KBM-7 (cell line): ENCODE data around the gene DYRK2.

Source experiments
- DNase-seq: peaks from one replicate; pipeline ENCODE4 v3.0.0-alpha.2; 2015
- in situ Hi-C: fragments of 300-500 bp; cut with MboI; formaldehyde crosslinking; loops from 2 replicates; pipeline ENCODE4 v1.14.3; 2020; ENCODE audit warnings: low sequenced_read_pairs, low pct_unique_long_range_greater_than_20kb, mixed read lengths

Gene DYRK2

DNA sequence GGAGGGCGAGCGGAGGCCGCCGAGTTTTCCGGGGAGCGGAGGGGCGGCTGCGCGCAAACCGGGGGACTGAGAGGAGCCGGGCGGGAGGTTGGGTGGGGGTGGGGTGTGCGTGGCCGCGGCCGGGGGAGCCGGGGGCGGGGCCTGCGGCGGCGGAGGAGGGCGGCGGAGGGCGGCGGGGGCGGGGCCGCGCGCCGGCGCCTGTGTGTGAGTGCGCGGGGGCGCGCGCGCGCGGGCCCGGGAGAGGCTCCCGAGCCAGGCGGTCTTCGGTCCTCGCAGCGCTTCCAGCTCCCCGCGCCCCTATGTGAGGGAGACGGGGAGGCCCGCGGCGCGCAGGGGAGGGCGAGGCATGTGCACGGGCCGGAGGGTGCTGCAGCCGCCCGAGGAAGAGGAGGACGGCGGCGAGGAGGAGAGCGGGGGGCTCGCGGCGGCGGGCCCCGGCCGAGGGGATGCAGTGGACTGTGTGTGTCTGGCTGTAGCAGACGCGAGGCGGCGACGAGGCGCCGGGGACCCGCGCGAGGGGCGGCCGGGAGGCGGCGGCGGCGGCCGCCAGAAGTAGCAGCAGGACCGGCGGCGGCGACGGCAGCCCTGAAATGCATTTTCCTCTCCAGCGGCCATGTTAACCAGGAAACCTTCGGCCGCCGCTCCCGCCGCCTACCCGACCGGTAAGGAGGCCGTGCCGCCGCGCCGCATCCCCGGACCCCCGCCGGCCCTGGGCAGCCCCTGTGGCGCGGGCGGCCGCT, at the start of gene DYRK2:
DYRK2 (plus strand) TSS at position 225 of the 740 bp plus-strand sequence; CDS start at position 614, 389 bp downstream.
- in situ Hi-C loops: no loop called here
- peak; percentile 76 for DNase-seq

DNA sequence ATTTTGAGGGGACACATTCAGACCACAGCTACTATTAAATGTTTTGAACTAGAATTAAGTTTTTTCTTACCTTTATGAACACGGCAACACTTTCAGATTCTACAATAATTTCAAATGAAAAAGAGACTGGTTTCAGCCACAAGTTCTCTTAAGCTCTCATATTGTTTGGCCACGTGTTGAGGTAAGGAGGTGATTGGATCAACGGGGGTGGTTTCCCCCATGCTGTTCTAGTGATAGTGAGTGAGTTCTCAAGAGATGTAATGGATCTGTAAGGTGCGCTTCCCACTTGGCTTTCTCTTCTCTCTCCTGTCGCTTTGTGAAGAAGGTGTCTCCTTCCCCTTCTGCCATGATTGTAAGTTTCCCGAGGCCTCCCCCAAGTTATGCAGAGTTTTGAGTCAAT, 48.9 kb upstream of the DYRK2 start:
- DNase-seq: no peak
- in situ Hi-C loops: no loop called here

DNA sequence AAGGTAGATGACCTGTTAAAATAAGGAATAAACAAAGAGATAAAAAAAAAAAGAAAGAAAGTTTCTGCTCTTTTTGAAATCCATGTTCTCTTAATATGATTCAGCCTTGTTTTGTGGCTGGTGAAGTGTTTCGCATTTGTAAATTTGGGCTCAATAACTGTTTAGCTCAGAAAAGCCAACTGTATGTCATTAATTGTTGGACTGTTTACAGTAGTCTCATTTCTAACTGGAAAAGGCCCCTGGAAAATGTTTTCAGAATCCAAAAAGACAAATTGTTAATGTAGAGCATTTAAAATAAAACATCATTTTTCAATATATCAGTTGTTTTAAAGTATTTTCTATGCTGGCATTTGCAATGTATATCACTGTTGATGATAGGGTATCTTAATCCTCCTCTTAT, 47.4 kb upstream of the DYRK2 start:
- no peak for DNase-seq
- in situ Hi-C loops: no loop called here

DNA sequence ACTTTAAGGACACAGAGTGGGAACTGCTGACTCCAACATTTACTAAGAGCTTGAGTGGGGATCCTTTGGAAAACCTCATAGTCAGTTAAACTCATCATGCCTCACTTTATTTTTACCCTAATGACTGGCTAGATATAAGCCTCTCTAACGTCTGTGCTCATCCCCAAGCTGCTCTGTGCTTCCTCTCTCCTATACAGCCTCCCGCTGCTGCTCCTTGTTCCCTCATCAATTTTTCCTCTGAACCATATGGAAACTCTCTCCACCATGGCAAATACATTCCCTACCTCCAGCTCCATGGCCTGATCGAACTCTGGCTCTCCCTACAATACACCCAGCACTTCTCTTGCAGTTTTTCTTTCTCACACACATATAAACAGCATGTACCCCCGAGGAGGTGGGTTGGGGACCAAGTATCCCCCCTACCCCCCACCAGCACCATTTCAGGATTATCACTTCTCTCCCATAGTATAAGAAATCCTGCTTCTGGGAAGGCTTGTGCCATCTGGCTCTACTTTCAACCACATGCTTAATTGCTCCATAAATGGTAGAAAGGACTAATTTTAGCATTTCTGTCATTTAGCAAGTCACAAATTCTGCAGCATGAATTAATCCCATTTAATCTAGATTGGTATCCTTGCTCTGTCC, 39.2 kb upstream of the DYRK2 start:
- in situ Hi-C loops: no loop called here
- DNase-seq: no peak

DNA sequence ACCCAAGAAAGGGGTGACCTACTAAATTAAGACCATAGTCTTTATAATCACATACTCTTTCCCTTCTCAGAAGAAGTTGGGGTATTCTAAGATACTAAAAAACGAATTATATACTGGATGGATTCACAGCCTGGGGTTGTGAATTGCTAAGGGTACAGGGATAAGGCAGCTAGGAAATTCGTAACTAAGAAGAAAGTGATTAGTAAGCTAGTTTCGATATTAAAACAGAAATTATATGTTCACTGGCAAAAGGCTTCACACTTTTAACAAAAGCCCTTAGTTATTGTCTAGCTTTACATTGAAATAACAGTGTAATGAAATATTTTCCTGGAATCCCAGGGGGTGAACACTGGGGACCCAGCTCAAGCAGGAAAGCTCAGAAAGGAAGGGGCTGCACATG, 35.5 kb upstream of the DYRK2 start:
- in situ Hi-C loops: no loop called here
- DNase-seq: no peak

DNA sequence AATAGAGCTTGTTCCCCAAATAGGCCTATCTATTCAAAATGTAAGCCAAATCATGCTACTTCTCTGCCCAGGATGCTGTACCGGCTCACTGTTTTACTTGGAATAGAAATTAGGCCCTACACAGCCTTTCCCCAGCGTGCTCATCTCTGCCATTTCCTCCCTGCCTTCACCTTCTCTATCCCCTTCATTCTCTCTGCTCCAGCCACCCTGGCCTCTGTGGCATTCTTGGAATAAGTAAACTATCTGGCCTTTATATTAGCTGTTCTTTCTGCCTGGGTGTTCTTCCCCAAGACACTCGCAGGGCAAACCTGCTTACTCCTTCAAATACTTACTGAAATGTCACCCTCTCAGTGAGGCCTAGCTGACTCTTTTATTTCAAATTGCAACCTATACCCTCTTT, 30.9 kb upstream of the DYRK2 start:
- in situ Hi-C loops: no loop called here
- no peak for DNase-seq

DNA sequence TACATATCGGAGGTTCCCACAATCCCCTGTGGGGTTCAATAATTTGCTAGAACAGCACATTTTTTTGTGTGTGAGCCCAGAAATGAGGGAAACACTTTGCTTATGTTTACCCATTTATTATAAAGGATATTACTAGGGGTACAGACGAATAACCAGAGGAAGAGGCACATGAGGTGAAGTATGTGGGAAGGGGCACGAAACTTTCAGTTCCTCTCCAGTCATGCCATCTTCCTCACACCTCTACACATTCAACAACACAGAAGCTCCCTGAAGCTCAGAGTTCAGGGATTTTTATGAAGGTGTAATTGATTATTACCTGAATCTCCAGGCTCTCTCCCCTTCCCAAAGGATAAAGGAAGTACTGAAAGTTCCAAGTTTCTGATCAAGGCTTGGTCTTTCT, 30.2 kb upstream of the DYRK2 start:
- in situ Hi-C loops: no loop called here
- DNase-seq: no peak

DNA sequence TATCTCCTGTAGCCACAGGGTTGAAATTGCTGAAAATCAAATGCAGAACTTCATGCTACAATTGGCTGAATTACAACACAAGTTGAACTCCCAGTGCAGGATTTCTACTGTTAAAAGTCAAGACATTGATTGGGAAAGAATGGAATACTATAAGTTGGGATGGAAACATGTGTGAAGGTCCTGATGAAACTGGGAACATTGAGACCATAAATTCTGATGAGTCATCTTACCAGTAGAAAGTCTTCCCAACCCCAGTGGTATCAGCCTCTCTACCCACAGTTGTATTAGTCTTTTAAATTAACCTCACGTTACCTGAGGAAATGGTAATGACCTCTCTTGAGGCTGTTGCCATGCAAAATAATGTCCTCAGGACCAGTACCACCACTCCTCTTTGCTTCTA, 27.4 kb upstream of the DYRK2 start:
- in situ Hi-C loops: no loop called here
- DNase-seq: no peak

DNA sequence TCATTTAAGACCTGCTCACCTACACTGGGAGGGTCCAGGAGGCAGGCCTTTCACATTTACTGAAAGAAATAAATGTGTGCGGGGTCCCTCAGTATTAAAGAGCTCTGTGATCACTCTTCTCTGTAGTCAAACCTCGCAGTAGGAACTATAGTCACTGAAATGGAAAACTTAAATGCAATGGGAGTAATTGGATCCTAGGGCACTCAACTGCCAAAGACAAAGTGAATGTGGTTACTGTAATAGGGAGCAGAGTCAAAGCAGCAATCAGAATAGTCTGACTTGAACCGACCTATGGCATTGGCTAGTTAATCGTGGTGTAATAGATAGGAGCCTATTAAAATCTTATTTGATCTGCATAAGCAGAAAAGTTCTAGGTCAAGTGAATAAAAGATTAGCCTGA, 26.6 kb upstream of the DYRK2 start:
- no peak for DNase-seq

DNA sequence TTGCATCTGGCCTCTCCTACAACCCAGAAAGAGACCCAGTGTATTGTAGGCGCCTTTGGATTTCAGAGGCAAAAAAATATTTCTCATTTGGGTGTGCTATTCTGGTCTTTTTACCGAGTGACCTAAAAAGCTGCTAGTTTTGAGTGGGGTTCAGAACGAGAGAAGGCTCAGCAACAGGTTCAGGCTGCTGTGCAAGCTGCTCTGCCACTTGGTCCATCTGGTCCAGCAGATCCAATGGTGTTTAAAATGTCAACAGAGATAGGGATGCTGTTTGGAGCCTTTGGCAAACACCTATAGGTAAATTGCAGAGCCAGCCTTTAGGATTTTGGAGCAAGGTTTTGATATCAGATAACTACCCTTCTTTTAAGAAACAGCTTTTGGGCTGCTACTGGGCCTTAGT, 25.3 kb upstream of the DYRK2 start:
- in situ Hi-C loops: no loop called here
- no peak for DNase-seq

More for the DNA sequence above, 26.6 kb upstream of the DYRK2 start:
- in situ Hi-C loops: no loop called here

DNA sequence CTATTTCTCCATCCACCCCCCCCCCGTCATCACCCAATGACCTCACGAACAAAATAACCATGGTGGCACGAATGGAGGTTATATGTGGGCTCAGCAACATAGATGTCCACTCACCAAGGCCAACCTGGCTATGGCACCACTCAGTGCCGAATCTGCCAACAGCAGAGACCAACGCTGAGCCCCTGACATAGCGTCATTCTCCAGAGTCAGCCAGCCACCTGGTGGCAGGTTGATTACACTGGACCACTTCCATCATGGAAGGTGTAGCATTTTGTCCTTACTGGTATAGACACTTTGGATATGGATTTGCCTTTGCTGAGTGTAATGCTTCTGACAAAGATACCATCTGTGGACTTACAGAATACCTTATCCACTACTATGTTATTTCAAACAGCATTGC, 24.2 kb upstream of the DYRK2 start:
- DNase-seq: no peak
- in situ Hi-C loops: no loop called here

DNA sequence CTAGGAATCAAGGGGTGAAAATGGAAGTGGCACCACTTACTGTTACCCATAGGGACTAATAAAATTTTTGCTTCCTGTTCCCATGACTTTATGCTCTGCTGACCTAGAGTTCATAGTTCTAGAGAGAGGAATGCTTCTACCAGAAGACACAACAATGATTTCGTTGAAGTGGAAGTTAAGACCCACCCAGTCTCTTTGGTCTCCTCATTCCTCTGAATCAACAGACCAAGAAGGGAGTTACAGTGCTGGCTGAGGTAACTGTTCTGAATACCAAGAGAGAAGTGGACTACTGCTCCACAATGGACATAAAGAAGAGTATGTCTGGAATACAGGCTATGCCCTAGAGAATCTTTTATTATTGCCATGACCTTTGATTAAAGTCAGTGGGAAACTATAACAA, 23.5 kb upstream of the DYRK2 start:
- peak; percentile 5 for DNase-seq
- in situ Hi-C loops: no loop called here

DNA sequence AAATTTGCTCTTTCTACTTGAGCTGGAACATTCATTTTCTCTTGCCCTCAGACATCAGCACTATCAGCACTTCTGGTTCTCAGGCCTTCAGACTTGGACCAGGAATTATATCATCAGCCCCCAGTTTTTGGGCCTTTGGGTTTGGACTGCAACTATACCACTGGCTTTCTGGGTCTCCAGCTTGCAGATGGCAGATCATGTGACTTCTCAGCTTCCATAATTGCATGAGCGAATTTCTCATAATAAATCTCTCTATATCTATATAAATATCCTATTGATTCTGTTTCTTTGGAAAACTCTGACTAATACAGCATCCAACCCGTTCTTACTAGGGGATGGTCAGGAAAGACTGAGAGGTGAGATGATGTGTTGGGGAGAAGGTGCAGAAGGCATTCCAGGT, 22.4 kb upstream of the DYRK2 start:
- in situ Hi-C loops: no loop called here
- no peak for DNase-seq

DNA sequence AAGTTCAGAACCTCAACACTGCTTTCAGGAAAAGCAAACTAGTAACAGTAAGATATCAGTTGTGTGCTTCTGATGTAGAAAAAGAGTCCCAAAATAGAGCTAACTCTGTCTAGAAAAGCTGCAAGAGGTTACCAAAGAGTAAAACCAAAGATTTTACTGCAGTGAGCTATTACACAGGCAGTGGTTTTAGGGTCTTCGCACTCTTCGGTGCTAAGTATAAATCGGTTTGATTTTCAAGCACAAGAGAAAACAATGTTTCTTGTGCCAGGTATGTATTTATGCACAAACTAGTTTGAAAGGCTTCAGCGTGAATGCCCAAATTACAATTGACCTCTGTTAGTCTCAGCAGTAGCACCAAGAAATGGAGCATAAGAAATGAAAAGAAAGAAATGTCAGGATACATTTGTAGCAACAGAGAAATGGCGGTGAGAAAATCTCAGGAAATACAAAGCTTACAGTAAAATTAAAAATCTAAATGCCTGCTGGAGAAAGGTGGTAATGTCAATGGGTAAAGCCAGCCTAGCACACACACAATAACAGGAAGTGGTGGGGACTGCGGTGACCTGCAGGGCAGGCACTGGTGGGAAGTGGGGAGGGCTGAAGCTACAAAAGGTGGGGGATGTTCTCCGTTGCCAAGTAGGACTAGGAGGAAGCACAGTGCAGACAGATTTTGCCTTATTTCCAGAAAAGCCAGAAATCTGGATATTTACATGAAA, 18.0 kb upstream of the DYRK2 start:
- in situ Hi-C loops: no loop called here
- DNase-seq: peak; percentile 96

DNA sequence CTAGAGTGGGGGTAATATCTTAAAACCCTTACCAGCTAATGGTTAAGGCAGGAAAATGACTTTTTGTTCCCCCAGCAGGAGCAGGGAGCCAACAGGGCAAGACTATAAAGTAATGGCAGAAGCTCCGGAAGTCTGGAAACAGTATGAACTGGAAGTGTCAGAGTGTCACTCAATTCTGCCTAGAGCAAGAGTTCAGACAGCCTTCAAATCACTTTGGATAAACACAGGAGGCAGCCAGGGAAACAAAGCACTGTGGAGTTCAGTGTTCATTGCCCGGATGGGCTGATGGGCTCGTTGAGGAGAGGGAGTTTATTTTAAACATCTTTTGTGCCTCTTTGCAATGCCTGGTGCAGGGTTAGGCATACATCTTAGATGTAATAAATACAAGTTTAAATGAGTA, 16.5 kb upstream of the DYRK2 start:
- in situ Hi-C loops: no loop called here
- no peak for DNase-seq

DNA sequence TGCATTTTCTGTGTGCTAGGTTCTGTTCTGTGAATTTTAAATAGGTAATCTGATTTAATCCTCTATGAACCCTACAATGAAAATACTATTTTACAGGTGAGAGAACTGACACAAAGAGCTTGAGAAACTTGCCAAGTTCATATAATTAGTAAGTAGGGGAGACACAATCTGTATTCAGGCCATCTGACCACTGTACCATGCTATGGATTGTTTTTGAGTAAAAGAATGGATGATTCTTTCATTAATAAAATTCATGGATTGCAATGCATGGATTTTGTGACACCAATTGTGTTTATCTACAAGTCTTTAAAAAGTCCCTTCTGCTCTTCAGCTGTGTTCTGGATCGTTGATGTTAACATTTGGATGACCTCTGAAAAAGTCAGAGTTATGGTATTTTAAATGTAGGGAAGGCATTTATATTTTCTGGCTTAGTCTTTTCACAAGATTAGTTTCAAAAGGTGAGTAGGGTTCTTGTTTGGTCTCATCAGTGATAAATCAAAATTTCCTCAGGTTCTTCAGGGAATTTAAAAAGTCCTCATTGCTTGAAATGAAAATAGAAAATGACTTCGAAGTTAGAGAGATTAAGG, 15.4 kb upstream of the DYRK2 start:
- no peak for DNase-seq
- in situ Hi-C loops: no loop called here

DNA sequence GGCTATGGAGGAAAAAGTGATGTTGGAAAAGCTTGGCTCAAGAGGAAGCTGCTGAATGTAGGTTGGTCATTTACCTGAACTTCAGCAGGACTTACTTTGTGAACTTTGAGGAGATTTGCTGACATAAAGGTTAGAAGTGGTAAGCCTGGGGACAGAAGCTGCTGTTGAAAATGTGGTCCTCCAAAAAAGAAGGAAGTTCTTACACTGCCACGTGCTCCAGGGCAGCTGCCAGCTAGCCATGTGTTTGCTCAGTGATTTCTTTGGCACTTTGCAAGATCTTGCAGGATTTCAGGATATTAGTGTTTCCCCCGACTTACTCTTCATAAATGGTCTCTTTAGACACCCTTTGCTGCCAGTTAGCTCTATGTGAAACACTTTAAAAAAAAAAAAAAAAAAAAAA, 14.8 kb upstream of the DYRK2 start:
- DNase-seq: peak; percentile 54

DNA sequence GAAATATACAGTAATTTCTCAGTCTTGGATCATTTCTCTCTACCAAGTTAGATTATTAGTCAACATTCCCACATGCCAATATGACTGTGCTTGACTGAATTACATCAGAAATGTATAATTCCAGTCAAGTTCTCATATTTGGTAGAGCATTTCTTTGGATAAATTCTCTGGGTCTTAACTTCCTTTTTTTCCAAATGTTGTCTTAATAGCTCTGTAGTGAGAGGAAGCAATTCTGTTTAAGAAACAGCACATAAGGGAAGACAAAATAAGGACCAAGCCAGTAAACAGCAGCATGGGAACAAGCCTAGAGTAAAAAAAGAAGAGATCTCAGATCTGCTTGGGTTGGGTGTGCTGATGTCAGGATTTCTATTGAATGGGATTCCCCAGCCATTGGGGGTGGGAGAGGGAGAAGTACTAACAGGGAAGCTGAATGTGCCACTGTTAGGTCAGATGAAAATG, 14.2 kb upstream of the DYRK2 start:
- in situ Hi-C loops: no loop called here
- peak; percentile 59 for DNase-seq

More for the DNA sequence above, 14.8 kb upstream of the DYRK2 start:
- in situ Hi-C loops: no loop called here

DNA sequence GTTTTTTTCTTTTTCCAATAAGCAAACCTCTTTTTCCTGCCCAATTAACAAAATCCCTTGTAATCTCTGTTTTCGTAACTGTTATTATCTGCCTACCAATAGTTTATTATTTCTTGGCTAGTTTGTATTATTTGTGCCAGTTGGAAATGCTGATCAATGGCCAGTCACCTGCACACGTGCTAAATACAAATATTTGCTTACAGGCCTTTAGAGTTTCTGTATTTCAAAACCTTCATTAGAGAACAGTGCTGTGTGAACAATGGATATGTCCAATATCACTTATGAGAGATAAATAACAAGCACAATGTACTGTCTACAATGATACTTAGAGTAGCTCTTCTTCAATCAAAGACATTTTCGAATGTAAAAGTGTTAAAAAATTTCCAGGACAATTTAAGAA, 10.8 kb upstream of the DYRK2 start:
- no peak for DNase-seq
- in situ Hi-C loops: no loop called here

DNA sequence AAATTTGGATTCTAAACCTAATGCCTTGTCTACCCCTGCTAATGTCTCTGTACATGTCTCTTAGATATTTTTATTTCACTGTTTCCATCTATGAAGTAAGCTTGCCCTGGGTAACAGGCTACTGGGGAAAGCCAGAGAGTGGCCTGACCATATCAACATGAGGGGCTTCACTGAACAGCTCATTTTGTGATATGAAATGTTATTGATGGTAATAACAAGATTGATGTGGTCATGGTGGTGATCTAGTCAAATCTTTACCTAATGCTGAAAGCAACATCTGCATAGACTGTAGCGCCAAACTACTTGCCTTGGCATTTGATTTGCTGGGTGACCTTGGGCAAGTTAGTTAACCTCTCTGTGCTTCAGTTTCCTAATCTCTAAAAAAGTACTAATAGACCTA, 9.9 kb upstream of the DYRK2 start:
- DNase-seq: no peak
- in situ Hi-C loops: no loop called here
